HG03469 (cell line): ENCODE results near the gene PLA2G1B.
"Not testable (repeated sequence)": the region's sequence is repeated elsewhere in the genome, so short reads cannot be mapped to it uniquely, and the experiment has no call there.

ENCODE experiments used
- ATAC-seq: cut with Tn5 transposase; IDR thresholded peaks from one replicate; pipeline ENCODE4 v1.9.1; 2021; ENCODE audit warnings: mild to moderate bottlenecking, moderate library complexity, moderate number of reproducible peaks; ENCODE audit not compliant: unreplicated experiment

The PLA2G1B gene

GRCh38 chr12:120359128-120359527, 31.5 kb upstream of the PLA2G1B start:
- ATAC-seq = no peak

DNA sequence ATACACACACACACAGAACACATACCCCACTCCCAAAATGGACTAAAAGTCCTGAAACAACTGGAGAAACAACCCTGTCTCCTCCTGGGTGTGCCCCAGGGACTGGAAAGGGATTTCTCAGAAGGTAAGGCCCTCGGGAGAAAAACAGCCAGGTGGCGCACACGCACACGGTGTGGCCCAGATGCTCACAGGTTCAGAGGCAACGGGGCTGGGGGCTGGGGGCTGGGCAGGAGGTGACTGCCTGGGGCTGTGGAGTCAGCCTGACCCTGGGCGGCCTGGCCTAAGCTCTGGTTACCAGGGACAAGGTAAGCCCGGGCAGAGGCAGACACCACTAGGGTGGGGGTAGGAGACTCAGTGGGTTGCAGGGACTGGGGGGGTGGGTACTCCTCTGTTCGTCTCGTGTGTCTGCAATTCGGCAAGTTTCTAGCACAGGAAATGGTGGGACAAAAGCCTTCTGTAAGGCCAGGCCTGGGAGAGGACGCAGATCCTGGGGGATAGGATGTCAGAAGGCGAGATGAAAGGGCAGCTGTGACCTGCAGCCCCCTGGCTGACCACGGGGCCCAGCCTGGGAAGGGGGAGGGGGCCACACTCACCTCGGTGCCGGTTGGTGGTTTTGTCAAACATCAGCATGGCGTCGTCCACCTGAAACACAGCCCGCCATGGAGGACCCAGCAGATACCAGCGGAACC, 31.0 kb upstream of the PLA2G1B start:
- ATAC-seq = no peak

DNA sequence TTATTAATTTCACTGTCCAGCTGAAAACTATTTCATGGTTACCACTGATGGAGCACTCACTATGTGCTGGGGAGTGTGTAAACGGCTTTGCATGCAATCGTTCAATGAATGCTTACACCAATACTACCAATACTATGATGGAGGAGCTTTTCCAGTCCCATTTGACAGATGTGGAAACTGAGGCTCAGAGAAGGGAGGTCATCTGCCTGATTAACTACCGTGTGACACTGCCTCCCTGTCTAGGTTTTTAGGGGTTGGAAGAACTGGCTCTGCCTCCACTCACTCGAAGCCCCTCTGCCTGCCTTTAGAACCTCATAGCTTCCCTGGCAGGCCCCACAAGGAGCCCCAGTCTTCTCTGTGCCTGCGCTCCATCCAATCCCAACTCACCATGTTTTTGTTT, 29.5 kb upstream of the PLA2G1B start:
- ATAC-seq = no peak

GRCh38 chr12:120356567-120357030, 29.0 kb upstream of the PLA2G1B start:
- no peak for ATAC-seq

GRCh38 chr12:120353556-120354317, 26.2 kb upstream of the PLA2G1B start:
- ATAC-seq = no peak

GRCh38 chr12:120353136-120353535, 25.6 kb upstream of the PLA2G1B start:
- ATAC-seq = no peak

DNA sequence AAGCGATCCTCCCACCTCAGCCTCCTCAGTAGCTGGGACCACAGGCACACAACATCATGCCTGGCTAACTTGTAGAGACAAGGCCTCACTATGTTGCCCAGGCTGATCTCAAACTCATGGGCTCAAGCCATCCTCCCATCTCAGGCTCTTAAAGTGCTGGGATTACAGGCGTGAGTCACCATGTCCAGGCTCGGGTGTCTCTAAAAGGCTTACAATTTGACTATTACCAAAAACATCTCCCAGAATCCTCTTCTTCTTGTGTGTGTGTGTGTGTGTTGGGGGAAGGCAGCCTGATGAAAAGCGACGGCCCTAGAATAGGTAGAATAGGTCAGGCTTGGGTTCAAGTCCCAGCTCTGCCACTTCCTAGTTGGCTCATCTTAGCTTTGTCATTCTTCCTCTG, 24.5 kb upstream of the PLA2G1B start:
- no peak for ATAC-seq

GRCh38 chr12:120350576-120351350, 23.2 kb upstream of the PLA2G1B start:
- ATAC-seq = no peak

- ATAC-seq = no peak
Observed at GRCh38 chr12:120347766-120348165, 20.2 kb upstream of the PLA2G1B start.

- no peak for ATAC-seq
Observed at GRCh38 chr12:120346681-120347080, 19.1 kb upstream of the PLA2G1B start.

DNA sequence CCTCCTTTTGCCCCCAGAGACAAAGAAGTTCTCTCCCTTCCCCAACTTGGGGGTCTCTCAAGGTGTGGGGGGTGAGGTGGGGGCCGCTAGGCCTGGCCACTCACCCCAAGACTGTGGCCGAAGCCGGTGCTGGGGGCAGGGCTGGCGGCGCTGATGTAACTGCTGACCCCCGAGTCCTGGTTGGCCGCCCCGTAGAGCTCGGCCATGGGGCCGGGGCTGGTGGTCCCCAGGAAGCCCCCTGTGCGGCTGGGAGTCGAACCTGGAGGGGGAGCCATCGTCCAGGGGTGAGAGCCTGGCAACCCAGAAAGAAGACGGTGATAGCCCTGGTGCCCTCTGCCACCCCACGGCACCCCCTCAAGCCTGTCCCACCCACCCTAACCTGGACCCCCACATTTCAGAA, 18.5 kb upstream of the PLA2G1B start:
- no peak for ATAC-seq

GRCh38 chr12:120343692-120344091, 16.1 kb upstream of the PLA2G1B start:
- no peak for ATAC-seq

GRCh38 chr12:120343039-120343537, 15.5 kb upstream of the PLA2G1B start:
- ATAC-seq = no peak

DNA sequence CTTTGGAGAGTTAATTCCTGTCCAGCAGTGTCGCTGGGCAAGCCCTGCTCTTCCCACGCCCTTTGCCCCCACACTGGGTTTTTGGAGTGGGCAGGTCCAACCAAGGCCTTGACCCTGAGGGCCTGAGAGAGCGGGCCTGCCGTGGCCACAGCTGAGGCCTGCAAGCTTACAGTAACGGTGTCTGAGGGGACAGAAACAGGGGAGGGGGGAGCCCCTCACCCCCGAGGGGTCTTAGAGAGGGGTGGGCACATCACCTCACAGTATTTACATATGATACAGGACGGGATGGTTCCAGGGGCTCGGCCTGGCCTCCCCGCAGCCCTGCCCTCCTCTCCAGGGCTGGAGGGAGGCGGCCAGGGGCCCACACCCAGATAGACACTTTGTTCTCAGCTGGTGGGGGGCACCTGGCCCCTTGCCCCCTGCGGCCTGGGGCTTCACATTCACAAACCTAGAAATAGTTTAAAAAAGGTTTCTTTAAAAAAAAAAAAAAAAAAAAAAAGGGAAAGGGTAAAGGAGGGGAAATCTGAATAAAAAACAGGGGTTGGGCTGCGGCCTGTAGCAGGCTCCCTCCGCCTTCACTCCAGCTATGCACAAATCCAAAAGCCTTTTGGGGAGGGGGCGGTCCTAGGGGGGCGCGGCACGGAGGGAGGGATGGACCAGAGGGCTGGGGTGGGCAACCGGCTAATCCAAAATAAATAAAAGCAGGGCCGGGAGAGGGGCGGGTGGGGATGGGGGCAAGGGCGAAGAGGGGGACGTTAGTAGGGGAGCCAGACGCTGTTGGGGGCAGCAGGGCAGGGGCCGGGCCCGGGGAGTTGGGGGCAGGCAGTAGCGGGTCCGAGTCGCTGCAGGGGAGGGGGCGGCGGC, 14.8 kb upstream of the PLA2G1B start:
- no peak for ATAC-seq

DNA sequence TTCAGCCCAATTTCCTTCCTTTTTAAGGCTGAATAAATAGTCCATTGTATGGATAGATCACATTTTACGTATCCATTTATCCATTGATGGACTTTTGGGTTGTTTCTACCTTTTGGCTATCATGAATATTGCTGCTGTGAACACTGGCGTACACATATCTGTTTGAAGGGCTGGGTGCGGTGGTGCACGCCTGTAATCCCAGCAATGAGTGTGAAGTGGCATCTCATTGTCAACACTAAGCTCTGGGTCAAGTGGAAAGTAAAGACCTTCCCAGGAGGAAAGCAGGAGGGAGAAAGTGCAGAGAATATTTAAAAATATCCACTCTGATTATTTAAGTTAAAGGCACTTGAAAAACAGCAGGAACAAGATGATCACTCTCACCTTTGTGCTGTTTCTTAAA, 11.7 kb upstream of the PLA2G1B start:
- no peak for ATAC-seq

DNA sequence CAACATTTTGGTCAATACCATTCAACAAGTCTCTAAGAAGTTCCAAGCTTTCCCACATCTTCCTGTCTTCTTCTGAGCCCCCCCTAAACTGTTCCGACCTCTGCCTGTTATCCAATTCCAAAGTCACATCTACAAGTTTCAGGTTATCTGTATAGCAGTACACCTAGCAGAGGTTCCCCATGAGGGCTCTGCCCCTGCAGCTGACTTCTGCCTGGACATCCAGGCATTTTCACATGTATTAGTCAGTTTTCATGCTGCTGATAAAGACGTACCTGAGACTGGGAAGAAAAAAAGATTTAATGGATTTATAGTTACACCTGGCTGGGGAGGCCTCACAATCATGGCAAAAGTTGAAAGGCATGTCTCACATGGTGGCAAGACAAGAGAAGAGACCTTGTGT, 10.2 kb upstream of the PLA2G1B start:
- no peak for ATAC-seq

- ATAC-seq = not testable (repeated sequence)
Observed at GRCh38 chr12:120336392-120336791, 8.8 kb upstream of the PLA2G1B start.

DNA sequence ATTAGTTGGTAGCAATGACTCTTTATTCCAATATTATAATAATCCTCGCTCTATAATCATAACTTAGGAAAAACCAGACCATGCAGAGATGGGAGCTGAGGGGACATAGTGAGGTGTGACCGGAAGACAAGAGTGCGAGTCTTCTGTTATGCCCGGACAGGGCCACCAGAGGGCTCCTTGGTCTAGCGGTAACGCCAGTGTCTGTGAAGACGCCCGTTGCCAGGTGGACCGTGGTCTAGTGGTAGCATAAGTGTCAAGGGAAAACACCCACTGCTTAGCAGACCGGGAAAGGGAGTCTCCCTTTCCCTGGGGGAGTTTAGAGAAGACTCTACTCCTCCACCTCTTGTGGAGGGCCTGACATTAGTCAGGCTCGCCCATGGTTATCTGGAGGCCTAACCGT, 7.9 kb upstream of the PLA2G1B start:
- ATAC-seq = not testable (repeated sequence)

- no peak for ATAC-seq
Observed at GRCh38 chr12:120332523-120332922, 4.9 kb upstream of the PLA2G1B start.

DNA sequence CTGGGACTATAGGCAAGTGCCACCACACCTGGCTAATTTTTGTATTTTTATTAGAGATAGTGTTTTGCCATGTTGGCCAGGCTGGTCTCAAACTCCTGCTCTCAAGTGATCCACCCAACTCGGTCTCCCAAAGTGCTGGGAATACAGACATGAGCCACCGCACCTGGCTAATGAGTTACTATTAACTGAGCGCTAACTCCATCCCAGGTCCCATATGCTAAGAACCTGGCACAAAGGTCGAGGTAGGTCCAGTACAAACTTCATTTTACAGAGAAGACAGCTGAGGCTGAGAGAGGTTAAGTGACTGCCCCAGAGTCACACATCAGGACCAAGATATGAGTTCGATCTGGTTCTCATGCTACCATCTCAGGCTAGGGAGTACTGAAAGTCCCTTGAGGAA, 4.5 kb upstream of the PLA2G1B start:
- ATAC-seq = no peak
